H1 (cell line): ENCODE measurements around the gene APBA2. TPM values are rescaled to one million over a fixed set of nuclear protein-coding genes. Genes with fewer than 3 reads are reported as not detected.

ENCODE experiments used
- CTCF ChIA-PET: fragments of 300-600 bp; sonication (Branson Sonifier 250); formaldehyde crosslinking; loops from one replicate; lab custom pipeline; 2021; ENCODE audit not compliant: partially characterized antibody; lab: Charles Lee
- POLR2A ChIA-PET: fragments of 300-600 bp; sonication (Branson Sonifier 250); formaldehyde crosslinking; loops from one replicate; lab custom pipeline; 2021; ENCODE audit warnings: inconsistent platforms; ENCODE audit not compliant: partially characterized antibody; lab: Charles Lee
- DNase-seq, 2 experiments: peaks; one replicate each; pipeline versions ENCODE4 v3.0.0 to v3.0.0-alpha.2; 2010 to 2022; ENCODE audit warnings: low spot score in 2 of 2, low read depth in 1 of 2, mixed read lengths in 1 of 2
- FAIRE-seq: peaks from 2 replicates; lab custom pipeline; 2011; peaks lifted over from hg19 to GRCh38; lab: Jason Lieb, UNC
- H2AFZ ChIP-seq: 2 replicates; pipeline ENCODE4 v1.8.1; 2012; ENCODE audit warnings: low read length, inconsistent platforms
- H2AK5ac ChIP-seq: 2 replicates; pipeline ENCODE4 v1.6.1; 2013; ENCODE audit warnings: low read depth, low read length
- H2BK120ac ChIP-seq: replicated peaks from 2 replicates; pipeline ENCODE3; 2013; ENCODE audit warnings: low read depth, low read length, inconsistent platforms
- H2BK12ac ChIP-seq: 2 replicates; pipeline ENCODE4 v1.6.1; 2013; ENCODE audit warnings: low read depth, low read length
- H2BK15ac ChIP-seq: 2 replicates; pipeline ENCODE4 v1.6.1; 2013; ENCODE audit warnings: low read length
- H2BK20ac ChIP-seq: 2 replicates; pipeline ENCODE4 v1.6.1; 2013; ENCODE audit warnings: low read length
- H2BK5ac ChIP-seq: 2 replicates; pipeline ENCODE4 v1.6.1; 2013; ENCODE audit warnings: low read depth, low read length
- H3K14ac ChIP-seq: 2 replicates; pipeline ENCODE4 v1.6.1; 2013; ENCODE audit warnings: inconsistent platforms; ENCODE audit not compliant: insufficient read length
- H3K18ac ChIP-seq: 2 replicates; pipeline ENCODE4 v1.6.1; 2013; ENCODE audit warnings: low read length; ENCODE audit errors: extremely low read depth
- H3K23ac ChIP-seq: 2 replicates; pipeline ENCODE4 v1.6.1; 2013; ENCODE audit warnings: inconsistent platforms; ENCODE audit not compliant: insufficient read length
- H3K23me2 ChIP-seq: 2 replicates; pipeline ENCODE4 v1.6.1; 2013; ENCODE audit warnings: low read depth, low read length
- H3K27ac ChIP-seq: 2 replicates; pipeline ENCODE4 v1.6.1; 2011; ENCODE audit warnings: low read depth, low read length, inconsistent platforms
- H3K27me3 ChIP-seq, 4 experiments: replicated peaks in 1 of 4; 1 replicate in 1 of 4; 2 replicates in 3 of 4; pipeline versions ENCODE4 v1.6.1 to v1.8.1; 2011 to 2013; ENCODE audit warnings: low read length in 3 of 4, mild to moderate bottlenecking in 3 of 4, inconsistent platforms in 2 of 4, mixed read lengths in 2 of 4, moderate library complexity in 1 of 4; ENCODE audit not compliant: control insufficient read depth in 3 of 4, insufficient read depth in 3 of 4; ENCODE audit errors: extremely low read depth in 1 of 4
- H3K36me3 ChIP-seq, 4 experiments: 2 replicates each; pipeline versions ENCODE4 v1.6.1 to v1.8.1; 2011 to 2013; ENCODE audit warnings: mild to moderate bottlenecking in 4 of 4, low read length in 3 of 4, moderate library complexity in 2 of 4, control low read depth in 1 of 4, inconsistent platforms in 1 of 4; ENCODE audit not compliant: insufficient read depth in 4 of 4, control insufficient read depth in 2 of 4
- H3K4ac ChIP-seq: replicated peaks from 2 replicates; pipeline ENCODE3; 2013; ENCODE audit warnings: low read length, low read depth, mixed read lengths, inconsistent platforms; ENCODE audit not compliant: insufficient read length
- H3K4me1 ChIP-seq, 4 experiments: replicated peaks in 1 of 4; 1 replicate in 1 of 4; 2 replicates in 3 of 4; pipeline versions ENCODE4 v1.6.1 to v1.8.1; 2011 to 2013; ENCODE audit warnings: low read length in 3 of 4, inconsistent platforms in 2 of 4, mixed read lengths in 1 of 4; ENCODE audit not compliant: insufficient read depth in 4 of 4, control insufficient read depth in 3 of 4
- H3K4me2 ChIP-seq, 2 experiments: 2 replicates each; pipeline versions ENCODE4 v1.6.1 to v1.8.1; 2011 to 2013; ENCODE audit warnings: low read depth in 2 of 2, low read length in 2 of 2, control low read depth in 1 of 2, inconsistent platforms in 1 of 2, mild to moderate bottlenecking in 1 of 2; ENCODE audit not compliant: insufficient read depth in 1 of 2
- H3K4me3 ChIP-seq, 4 experiments: fragments of 200-600, 300-600 bp in 1 of 4; sonication (generic), shearing (Covaris generic), sonication (Bioruptor Twin) in 1 of 4; 2 replicates each; pipeline versions ENCODE4 v1.5.1 to v1.8.1; 2011 to 2016; ENCODE audit warnings: low read length in 4 of 4, low read depth in 3 of 4, control low read depth in 2 of 4, inconsistent platforms in 2 of 4, mild to moderate bottlenecking in 2 of 4, mixed read lengths in 1 of 4, moderate library complexity in 1 of 4; ENCODE audit not compliant: insufficient read depth in 2 of 4; ENCODE audit errors: extremely low read depth in 1 of 4
- H3K56ac ChIP-seq: replicated peaks from 2 replicates; pipeline ENCODE3; 2013; ENCODE audit warnings: low read depth, mild to moderate bottlenecking, mixed read lengths, low read length, inconsistent platforms; ENCODE audit not compliant: insufficient read length
- H3K79me1 ChIP-seq: 2 replicates; pipeline ENCODE4 v1.6.1; 2013; ENCODE audit warnings: low read depth, low read length, control low read depth
- H3K79me2 ChIP-seq, 2 experiments: 2 replicates each; pipeline versions ENCODE4 v1.6.1 to v1.8.1; 2012 to 2013; ENCODE audit warnings: low read length in 2 of 2, mild to moderate bottlenecking in 2 of 2, inconsistent platforms in 1 of 2; ENCODE audit not compliant: insufficient read depth in 2 of 2, control insufficient read depth in 1 of 2
- H3K9ac ChIP-seq, 4 experiments: replicated peaks in 1 of 4; 1 replicate in 1 of 4; 2 replicates in 3 of 4; pipeline versions ENCODE4 v1.6.1 to v1.8.1; 2011 to 2013; ENCODE audit warnings: low read depth in 3 of 4, low read length in 3 of 4, control low read depth in 2 of 4, mild to moderate bottlenecking in 2 of 4, moderate library complexity in 2 of 4, inconsistent platforms in 1 of 4; ENCODE audit errors: extremely low read depth in 1 of 4
- H3K9me3 ChIP-seq, 2 experiments: 2 replicates each; pipeline versions ENCODE4 v1.6.1 to v1.8.1; 2012 to 2013; ENCODE audit warnings: mild to moderate bottlenecking in 2 of 2, moderate library complexity in 2 of 2, control low read depth in 1 of 2, inconsistent platforms in 1 of 2, low read depth in 1 of 2, low read length in 1 of 2, mixed read lengths in 1 of 2; ENCODE audit not compliant: insufficient read depth in 2 of 2
- H4K20me1 ChIP-seq, 2 experiments: replicated peaks in 1 of 2; 2 replicates each; pipeline versions ENCODE3 to v1.8.1; 2011 to 2013; ENCODE audit warnings: inconsistent platforms in 2 of 2, low read length in 2 of 2, mild to moderate bottlenecking in 1 of 2; ENCODE audit not compliant: insufficient read depth in 2 of 2, control insufficient read depth in 1 of 2
- H4K5ac ChIP-seq: 2 replicates; pipeline ENCODE4 v1.6.1; 2013; ENCODE audit warnings: low read length, low read depth, mixed read lengths, inconsistent platforms; ENCODE audit not compliant: insufficient read length
- H4K8ac ChIP-seq: 2 replicates; pipeline ENCODE4 v1.8.0; 2013; ENCODE audit warnings: mild to moderate bottlenecking, moderate library complexity, low read length, inconsistent platforms; ENCODE audit not compliant: insufficient read depth; ENCODE audit errors: extremely low read depth
- H4K91ac ChIP-seq: replicated peaks from 2 replicates; pipeline ENCODE3; 2013; ENCODE audit warnings: low read length, mixed read lengths, inconsistent platforms; ENCODE audit not compliant: insufficient read length
- BCL11A ChIP-seq, 2 experiments: IDR thresholded peaks; one replicate each; pipeline ENCODE4 v1.6.1; 2011; ENCODE audit warnings: low read depth in 2 of 2, low read length in 2 of 2, mild to moderate bottlenecking in 2 of 2
- CEBPB ChIP-seq: IDR thresholded peaks from 2 replicates; pipeline ENCODE4 v1.6.1; 2012; ENCODE audit warnings: low read depth, low read length
- EGR1 ChIP-seq: IDR thresholded peaks from 2 replicates; pipeline ENCODE4 v1.6.1; 2011; ENCODE audit warnings: low read depth, low read length, borderline replicate concordance
- GABPA ChIP-seq: IDR thresholded peaks from 2 replicates; pipeline ENCODE4 v1.6.1; 2011; ENCODE audit warnings: mild to moderate bottlenecking, low read length, moderate library complexity, borderline replicate concordance; ENCODE audit not compliant: insufficient read depth
- HDAC2 ChIP-seq, 2 experiments: fragments of 300-600 bp in 1 of 2; sonication (generic) in 1 of 2; IDR thresholded peaks; 2 replicates each; pipeline ENCODE4 v1.6.1; 2011 to 2012; ENCODE audit warnings: low read depth in 2 of 2, low read length in 2 of 2, mild to moderate bottlenecking in 2 of 2, moderate library complexity in 2 of 2, borderline replicate concordance in 1 of 2, inconsistent platforms in 1 of 2
- JUN ChIP-seq: IDR thresholded peaks from 2 replicates; pipeline ENCODE4 v1.6.1; 2011; ENCODE audit warnings: low read depth, mild to moderate bottlenecking, improper control_type of control experiment, low read length
- JUND ChIP-seq: IDR thresholded peaks from 2 replicates; pipeline ENCODE4 v1.6.1; 2011; ENCODE audit warnings: mild to moderate bottlenecking, improper control_type of control experiment, low read length
- MAFK ChIP-seq: IDR thresholded peaks from 2 replicates; pipeline ENCODE4 v1.6.1; 2012; ENCODE audit warnings: low read depth, mild to moderate bottlenecking, improper control_type of control experiment, low read length
- NRF1 ChIP-seq: IDR thresholded peaks from 2 replicates; pipeline ENCODE4 v1.6.1; 2011; ENCODE audit warnings: mild to moderate bottlenecking, low read depth, low read length, improper control_type of control experiment
- RXRA ChIP-seq: IDR thresholded peaks from 2 replicates; pipeline ENCODE4 v1.6.1; 2011; ENCODE audit warnings: low read depth, mild to moderate bottlenecking, low read length, moderate library complexity; ENCODE audit not compliant: insufficient read depth
- SUZ12 ChIP-seq: fragments of 200-600 bp; sonication (generic); IDR thresholded peaks from 2 replicates; pipeline ENCODE4 v1.6.1; 2012; ENCODE audit warnings: mild to moderate bottlenecking, inconsistent platforms, low read length, moderate library complexity, mixed read lengths
- ZNF274 ChIP-seq: IDR thresholded peaks from 2 replicates; pipeline ENCODE4 v1.7.0; 2012; ENCODE audit warnings: low read length, borderline replicate concordance; ENCODE audit errors: extremely low read depth
- WGBS, 2 experiments: shearing (Covaris generic) in 1 of 2; methylation state at CpG; one replicate each; pipeline versions ENCODE4 v1.1.6 to v1.1.7; 2013 to 2015; ENCODE audit warnings: low lambda C conversion rate in 2 of 2, mixed read lengths in 2 of 2, inconsistent platforms in 1 of 2, low coverage in 1 of 2, missing lambda C conversion rate in 1 of 2; ENCODE audit not compliant: insufficient replicate concordance in 2 of 2, insufficient coverage in 1 of 2, insufficient read length in 1 of 2; ENCODE audit errors: extremely low coverage in 1 of 2, missing lambda C conversion rate in 1 of 2; 5-methylcytosine and 5-hydroxymethylcytosine counted together
- polyA plus RNA-seq, 7 experiments: library from polyadenylated mRNA; depleted of rRNA in 3 of 7; stranded (reverse) in 5 of 7; unstranded in 2 of 7; fragments of >200 nt in 5 of 7; fragments of 200-250 nt in 2 of 7; gene quantifications; 1 replicate in 5 of 7; 2 replicates in 1 of 7; 4 replicates in 1 of 7; pipeline versions ENCODE4 v1.2.1 to v1.2.3, GENCODE V29; 2011 to 2013; ENCODE audit warnings: missing spikeins in 2 of 7, mixed read lengths in 2 of 7
- total RNA-seq: library from RNA; stranded (reverse); fragmentation: NEBNext Ultra II Directional; extraction: Animal tissue kit (Norgen Biotek cat#: 25700); gene quantifications from 2 replicates; pipeline ENCODE4 v1.2.1, GENCODE V29; 2021
- TF ChIP-seq, protein P1 (sequence below): IDR thresholded peaks from 2 replicates; pipeline ENCODE4 v1.6.1; 2011; ENCODE audit warnings: low read depth, mild to moderate bottlenecking, low read length; ENCODE audit not compliant: insufficient read depth

APBA2 gene
- total and polyA plus RNA-seq, 2 of the 8 experiments (the other 6 are each of a cell fraction or from before 2014, with no cell fraction given), result 15.5 to 19.0 TPM

DNA sequence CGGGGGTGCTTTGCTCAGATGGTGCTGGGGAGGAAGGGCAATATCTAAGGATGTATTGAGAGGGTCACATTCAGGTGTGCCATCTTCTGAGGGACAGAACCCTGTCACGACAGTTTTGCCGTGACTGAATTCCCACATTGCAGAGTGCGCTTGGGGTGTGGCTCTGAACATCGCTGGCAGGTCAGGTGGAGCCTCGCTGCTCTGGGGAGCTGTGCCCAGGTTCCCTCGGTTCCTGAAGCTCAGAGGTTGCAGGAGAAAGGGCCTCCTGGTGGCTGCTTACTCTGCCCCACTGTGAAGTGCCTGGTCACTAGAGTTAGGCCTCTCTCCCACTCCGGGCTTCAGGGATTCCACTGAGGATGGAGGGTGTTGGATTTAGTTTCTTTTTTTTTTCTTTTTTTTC is 51.5 kb downstream of the APBA2 start:
- WGBS, 2 experiments, result 93% methylated on average over 7 of the region's 8 CpGs; no CpG with 5 or more reads in 1 of the 2 experiments
- Histone ChIP-seq H3K9me3 (peaks cover 0 to 2% of the 10 kb centered on the region in 2 experiments; a peak in 1 of 4 replicates), H2BK15ac (no peak overlapping the region), H4K91ac (no peak overlapping the region), H3K14ac (no peak overlapping the region), H3K4ac (no peak overlapping the region), H2AK5ac (0 out of 2 replicates have a peak overlapping the region, but pooled peaks have one; percentile 47), H3K79me2 (no peaks in the 10 kb centered on the region), H4K20me1 (peaks cover 0 to 2% of the 10 kb centered on the region in 2 experiments), H3K27me3 (no peaks in the 10 kb centered on the region), H3K9ac (no peak overlapping the region), H3K36me3 (no peaks in the 10 kb centered on the region), H3K4me1 (peaks cover 0 to 9% (median 4%) of the 10 kb centered on the region in 4 experiments; a peak in 4 of 7 replicates), H4K5ac (no peak overlapping the region), H3K23me2 (no peaks in the 10 kb centered on the region; the same call in 1 of the 2 replicates), H2BK12ac (0 out of 2 replicates have a peak overlapping the region, but pooled peaks have one; percentile 27), H3K4me2 (no peak overlapping the region), H2BK120ac (no peak overlapping the region), H3K27ac (no peak overlapping the region), H2BK20ac (no peak overlapping the region), H2AFZ (no peak overlapping the region), H3K56ac (no peak overlapping the region), H3K23ac (no peak overlapping the region), H2BK5ac (no peak overlapping the region), H3K79me1 (no peaks in the 10 kb centered on the region), H3K4me3 (no peak overlapping the region), H3K18ac (no peak overlapping the region), H4K8ac (no peak overlapping the region)
- POLR2A ChIA-PET, result interaction anchor here (0.7 kb wide), 1 partner anchor 851 kb away, joined by 3 read pairs; no protein-coding TSS in a partner anchor
- CTCF ChIA-PET, result interaction anchor here (0.7 to 6.8 kb wide), 4 partner anchors 10 to 167 kb away, joined by 3 to 78 read pairs (median 3); no protein-coding TSS in a partner anchor
- FAIRE-seq, result no peak
- DNase-seq, result no peak
- TF ChIP-seq SUZ12 (no peak), GABPA (no peak), HDAC2 (IDR thresholded peaks at IDR 0.05; ENCODE audit: borderline replicate concordance in 1 of 2, low read depth in 2 of 2, low read length in 2 of 2) (no peak), EGR1 (no peak), CEBPB (no peak), MAFK (no peak), NRF1 (no peak), JUN (no peak), RXRA (no peak), ZNF274 (no peak), JUND (no peak), BCL11A (IDR thresholded peaks at IDR 0.05; ENCODE audit: low read depth in 2 of 2, low read length in 2 of 2) (no peak)
- TF ChIP-seq, protein P1, sequence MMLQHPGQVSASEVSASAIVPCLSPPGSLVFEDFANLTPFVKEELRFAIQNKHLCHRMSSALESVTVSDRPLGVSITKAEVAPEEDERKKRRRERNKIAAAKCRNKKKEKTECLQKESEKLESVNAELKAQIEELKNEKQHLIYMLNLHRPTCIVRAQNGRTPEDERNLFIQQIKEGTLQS, result no peak
